A549 (cell line): ENCODE data around the gene SLC9A2.

Experiments used
- BHLHE40 ChIP-seq: IDR thresholded peaks from 2 replicates; pipeline ENCODE4 v1.6.1; 2012; ENCODE audit warnings: low read depth, low read length, inconsistent platforms
- FOSB ChIP-seq: fragments of 250-450 bp; sonication (Bioruptor Pico); IDR thresholded peaks from 2 replicates; pipeline ENCODE4 v1.5.0; 2020; ENCODE audit warnings: mild to moderate bottlenecking, moderate library complexity
- RFX5 ChIP-seq: fragments of 450-650 bp; IDR thresholded peaks from 2 replicates; pipeline ENCODE4 v1.7.1; 2014; ENCODE audit warnings: antibody characterized with exemption, mild to moderate bottlenecking, moderate library complexity
- SREBF2 ChIP-seq: fragments of 450-650 bp; IDR thresholded peaks from 2 replicates; pipeline ENCODE4 v1.6.1; 2014; ENCODE audit warnings: mild to moderate bottlenecking, moderate library complexity
- TF ChIP-seq, protein P1 (sequence below): fragments of 150-350 bp; IDR thresholded peaks from 2 replicates; pipeline ENCODE4 v1.6.1; 2014; ENCODE audit warnings: low read depth, mild to moderate bottlenecking, low read length
- TF ChIP-seq, protein P2 (sequence below): fragments of 200-600 bp; sonication (generic); IDR thresholded peaks from 2 replicates; pipeline ENCODE4 v1.6.1; 2016; ENCODE audit warnings: antibody characterized with exemption, mild to moderate bottlenecking, moderate library complexity
- TF ChIP-seq, protein P3 (sequence below): fragments of >200 bp; sonication (Bioruptor Twin); formaldehyde crosslinking; IDR thresholded peaks from 3 replicates; pipeline ENCODE4 v1.5.1; 2016

DNA sequence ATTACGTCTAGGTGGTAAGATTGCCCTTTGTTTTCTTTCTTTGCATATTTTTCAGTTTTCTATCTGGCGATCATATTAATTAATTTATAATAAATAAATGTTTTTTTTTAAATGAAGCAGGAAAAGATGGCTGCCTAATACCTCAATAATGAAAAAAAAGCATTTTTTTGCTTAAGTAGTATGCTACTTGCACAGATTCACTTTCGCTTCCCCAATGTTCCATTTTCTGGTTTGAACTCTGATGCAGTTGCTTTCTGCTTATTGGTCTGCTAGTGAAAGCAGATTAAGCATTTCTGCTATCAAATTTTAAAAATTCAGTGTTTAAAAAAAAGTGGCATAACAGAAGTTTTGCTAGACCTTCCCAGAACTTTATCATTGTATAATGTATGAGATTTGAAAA lies 130.6 kb downstream of the SLC9A2 start:
- TF ChIP-seq SREBF2 (no peak), FOSB (CRISPR knock-in tag) (no peak), RFX5 (no peak), BHLHE40 (no peak)
- TF ChIP-seq, protein P1, sequence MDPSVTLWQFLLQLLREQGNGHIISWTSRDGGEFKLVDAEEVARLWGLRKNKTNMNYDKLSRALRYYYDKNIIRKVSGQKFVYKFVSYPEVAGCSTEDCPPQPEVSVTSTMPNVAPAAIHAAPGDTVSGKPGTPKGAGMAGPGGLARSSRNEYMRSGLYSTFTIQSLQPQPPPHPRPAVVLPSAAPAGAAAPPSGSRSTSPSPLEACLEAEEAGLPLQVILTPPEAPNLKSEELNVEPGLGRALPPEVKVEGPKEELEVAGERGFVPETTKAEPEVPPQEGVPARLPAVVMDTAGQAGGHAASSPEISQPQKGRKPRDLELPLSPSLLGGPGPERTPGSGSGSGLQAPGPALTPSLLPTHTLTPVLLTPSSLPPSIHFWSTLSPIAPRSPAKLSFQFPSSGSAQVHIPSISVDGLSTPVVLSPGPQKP = no peak
- TF ChIP-seq, protein P2, sequence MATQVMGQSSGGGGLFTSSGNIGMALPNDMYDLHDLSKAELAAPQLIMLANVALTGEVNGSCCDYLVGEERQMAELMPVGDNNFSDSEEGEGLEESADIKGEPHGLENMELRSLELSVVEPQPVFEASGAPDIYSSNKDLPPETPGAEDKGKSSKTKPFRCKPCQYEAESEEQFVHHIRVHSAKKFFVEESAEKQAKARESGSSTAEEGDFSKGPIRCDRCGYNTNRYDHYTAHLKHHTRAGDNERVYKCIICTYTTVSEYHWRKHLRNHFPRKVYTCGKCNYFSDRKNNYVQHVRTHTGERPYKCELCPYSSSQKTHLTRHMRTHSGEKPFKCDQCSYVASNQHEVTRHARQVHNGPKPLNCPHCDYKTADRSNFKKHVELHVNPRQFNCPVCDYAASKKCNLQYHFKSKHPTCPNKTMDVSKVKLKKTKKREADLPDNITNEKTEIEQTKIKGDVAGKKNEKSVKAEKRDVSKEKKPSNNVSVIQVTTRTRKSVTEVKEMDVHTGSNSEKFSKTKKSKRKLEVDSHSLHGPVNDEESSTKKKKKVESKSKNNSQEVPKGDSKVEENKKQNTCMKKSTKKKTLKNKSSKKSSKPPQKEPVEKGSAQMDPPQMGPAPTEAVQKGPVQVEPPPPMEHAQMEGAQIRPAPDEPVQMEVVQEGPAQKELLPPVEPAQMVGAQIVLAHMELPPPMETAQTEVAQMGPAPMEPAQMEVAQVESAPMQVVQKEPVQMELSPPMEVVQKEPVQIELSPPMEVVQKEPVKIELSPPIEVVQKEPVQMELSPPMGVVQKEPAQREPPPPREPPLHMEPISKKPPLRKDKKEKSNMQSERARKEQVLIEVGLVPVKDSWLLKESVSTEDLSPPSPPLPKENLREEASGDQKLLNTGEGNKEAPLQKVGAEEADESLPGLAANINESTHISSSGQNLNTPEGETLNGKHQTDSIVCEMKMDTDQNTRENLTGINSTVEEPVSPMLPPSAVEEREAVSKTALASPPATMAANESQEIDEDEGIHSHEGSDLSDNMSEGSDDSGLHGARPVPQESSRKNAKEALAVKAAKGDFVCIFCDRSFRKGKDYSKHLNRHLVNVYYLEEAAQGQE = no peak
- TF ChIP-seq, protein P3, sequence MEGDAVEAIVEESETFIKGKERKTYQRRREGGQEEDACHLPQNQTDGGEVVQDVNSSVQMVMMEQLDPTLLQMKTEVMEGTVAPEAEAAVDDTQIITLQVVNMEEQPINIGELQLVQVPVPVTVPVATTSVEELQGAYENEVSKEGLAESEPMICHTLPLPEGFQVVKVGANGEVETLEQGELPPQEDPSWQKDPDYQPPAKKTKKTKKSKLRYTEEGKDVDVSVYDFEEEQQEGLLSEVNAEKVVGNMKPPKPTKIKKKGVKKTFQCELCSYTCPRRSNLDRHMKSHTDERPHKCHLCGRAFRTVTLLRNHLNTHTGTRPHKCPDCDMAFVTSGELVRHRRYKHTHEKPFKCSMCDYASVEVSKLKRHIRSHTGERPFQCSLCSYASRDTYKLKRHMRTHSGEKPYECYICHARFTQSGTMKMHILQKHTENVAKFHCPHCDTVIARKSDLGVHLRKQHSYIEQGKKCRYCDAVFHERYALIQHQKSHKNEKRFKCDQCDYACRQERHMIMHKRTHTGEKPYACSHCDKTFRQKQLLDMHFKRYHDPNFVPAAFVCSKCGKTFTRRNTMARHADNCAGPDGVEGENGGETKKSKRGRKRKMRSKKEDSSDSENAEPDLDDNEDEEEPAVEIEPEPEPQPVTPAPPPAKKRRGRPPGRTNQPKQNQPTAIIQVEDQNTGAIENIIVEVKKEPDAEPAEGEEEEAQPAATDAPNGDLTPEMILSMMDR = no peak
